GM18508 (cell line): ENCODE data around the gene TMEM119.

ENCODE experiments used
- ATAC-seq: cut with Tn5 transposase; IDR thresholded peaks from one replicate; pipeline ENCODE4 v1.9.1; 2021; ENCODE audit warnings: moderate number of reproducible peaks; ENCODE audit not compliant: insufficient read depth, unreplicated experiment

Gene TMEM119

DNA sequence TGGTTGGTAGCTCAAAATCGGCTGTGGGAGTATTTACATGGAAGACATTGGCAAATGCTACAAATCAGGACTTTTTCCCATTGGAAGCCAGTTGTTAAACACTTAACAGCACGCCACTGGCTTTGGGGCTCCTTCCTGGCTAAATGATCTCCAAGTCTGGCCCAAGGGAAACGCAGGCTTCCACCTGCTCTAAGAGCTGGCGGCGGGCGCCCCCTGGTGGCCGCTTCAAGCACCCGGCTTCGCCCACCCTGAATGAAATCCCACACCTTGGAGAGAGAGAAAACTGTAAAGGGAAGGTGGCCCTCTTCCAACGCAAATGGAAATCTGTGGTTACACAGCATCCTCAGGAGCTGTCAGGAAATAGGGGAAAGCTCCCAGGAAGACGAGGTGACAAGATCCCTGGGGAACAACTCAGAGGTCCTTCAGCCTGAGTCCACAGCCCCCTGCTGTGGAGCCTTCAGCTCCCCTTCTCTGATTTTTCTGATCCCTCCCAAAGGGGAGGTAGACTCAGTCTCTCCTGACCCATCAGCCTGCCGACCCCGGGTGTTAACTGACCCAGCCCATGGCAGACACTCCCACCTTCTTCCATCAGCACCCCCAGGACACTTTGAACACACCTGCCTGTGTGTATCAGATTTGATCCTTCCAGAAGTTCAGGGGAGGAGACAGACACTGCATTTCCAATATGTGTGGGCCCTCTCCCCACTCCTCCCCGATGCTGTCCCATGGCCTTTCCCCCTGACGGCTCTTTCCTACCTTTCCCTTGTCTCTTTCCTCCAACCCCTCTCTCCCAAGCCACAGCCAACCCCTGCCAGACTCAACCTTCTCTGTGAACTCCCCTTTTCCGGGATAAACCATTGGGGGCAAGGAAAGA, 20.4 kb upstream of the TMEM119 start:
- no peak for ATAC-seq

DNA sequence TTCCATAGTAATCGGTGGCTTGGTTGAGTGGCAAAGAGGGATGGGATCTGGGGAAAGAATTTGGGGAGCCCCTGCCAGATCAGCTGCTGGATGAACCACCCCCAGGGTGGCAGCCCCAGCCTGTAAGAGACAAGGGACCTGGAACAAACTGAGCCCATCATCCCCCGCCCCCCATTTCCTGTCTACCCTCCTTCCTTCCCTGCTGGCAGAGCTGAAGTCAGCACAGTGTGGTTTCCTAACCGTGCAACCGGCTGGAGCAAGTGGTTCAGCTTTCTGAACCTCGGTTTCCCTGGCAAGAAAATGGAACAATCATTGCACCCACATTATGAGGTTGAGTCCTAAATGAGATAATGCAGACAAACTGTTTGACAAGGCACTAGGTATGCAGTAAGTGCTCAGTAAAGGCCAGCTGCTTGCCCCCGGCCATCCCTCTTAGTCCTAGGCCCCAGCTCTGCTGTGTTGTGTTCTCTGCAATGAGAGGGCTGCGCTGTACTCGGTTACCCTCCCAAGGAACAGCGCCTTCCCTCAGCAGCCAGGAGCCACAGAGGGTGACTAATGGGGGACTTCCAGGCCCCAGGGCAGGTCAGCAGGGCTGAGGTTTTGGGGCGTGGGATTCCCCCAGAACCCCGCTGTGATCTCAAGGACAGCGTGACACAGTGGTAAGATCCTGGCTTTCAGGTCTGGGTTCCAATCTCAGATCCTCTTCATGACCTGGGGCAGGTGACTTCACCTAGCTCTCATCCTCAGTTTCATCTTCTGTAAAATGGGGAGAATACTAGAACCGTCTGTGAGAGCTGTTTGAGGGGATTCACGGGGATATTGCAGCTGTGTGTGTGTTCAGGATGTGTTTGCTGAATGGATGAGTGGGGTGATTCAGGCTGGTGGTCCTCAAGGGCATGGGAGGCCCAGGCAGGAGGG, 19.3 kb upstream of the TMEM119 start:
- ATAC-seq, result peak; percentile 61

DNA sequence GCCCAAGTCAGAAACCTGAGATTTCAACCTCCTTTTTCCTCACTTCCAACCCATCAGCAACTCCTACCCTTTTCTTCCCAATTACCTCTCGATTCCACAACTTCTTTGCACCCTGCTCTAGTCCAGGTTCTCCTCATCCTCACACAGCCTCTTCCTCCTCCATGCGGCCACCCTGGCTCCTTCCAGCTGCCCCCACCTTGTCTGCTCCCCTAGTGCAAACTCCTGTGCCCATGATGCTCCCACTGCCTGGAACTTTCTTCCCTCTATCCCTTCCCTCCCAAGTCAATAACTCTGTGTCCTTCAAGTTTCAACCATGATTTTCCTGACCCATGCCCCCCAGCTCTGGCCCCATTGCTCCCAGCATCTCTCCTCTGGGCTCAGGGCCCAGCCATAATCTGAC, 18.5 kb upstream of the TMEM119 start:
- ATAC-seq, result no peak

DNA sequence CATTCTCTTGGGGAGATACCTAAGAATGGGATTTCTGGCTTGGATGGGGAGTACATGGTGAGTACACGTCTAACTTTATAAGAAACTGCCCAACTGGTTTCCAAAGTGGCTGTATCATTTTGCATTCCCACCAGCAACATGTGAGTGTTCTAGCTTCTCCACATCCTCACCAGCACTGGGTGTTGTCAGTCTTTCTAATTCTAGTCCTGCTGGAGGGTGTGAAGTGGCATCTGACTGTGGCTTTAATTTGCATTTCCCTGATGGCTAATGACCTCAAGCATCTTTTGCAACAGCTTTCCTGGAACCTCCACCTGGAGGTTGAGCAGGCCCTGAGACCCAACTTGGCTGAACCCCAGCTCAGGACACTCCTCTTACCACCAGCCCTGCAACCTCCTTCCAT, 18.0 kb upstream of the TMEM119 start:
- ATAC-seq, result no peak

DNA sequence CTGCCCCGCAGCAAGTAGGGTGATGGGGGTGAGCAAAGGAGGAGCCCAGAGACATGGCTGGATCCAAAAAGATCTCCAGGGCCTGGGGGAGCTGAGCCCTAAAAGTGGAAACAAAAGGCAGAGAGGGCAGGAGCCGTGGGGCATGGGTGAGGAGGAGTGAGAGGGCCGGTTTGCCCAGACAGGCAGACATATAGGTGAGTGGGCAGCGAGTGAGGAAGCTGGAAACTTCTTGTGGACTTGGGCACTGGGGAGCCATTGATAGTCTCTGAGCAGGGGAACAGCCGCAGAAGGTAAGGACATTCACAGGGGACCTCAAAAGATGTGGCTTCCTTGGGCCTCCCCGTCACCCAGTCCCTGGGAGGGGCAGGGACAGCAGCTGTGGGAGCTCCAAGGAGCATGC, 16.8 kb upstream of the TMEM119 start:
- ATAC-seq, result no peak

DNA sequence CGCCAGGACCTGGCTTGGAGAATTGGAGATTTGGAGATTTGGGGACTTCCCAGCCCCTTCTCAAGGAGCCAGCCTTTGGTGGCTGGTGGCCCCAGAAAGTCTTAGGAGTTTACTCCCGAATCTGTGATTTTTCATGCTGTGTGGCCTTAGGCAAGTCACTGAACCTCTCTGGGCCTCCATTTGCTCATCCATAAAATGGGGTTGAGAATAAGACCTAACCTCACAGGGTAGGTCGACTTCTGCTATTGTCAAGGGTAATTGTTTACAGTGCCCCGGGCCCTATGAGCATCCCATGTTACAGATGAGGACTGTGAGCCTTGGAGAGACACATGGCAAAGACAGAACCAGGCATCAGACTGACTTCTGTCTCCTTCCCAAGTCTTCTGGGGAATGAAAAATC, 16.2 kb upstream of the TMEM119 start:
- ATAC-seq, result no peak

DNA sequence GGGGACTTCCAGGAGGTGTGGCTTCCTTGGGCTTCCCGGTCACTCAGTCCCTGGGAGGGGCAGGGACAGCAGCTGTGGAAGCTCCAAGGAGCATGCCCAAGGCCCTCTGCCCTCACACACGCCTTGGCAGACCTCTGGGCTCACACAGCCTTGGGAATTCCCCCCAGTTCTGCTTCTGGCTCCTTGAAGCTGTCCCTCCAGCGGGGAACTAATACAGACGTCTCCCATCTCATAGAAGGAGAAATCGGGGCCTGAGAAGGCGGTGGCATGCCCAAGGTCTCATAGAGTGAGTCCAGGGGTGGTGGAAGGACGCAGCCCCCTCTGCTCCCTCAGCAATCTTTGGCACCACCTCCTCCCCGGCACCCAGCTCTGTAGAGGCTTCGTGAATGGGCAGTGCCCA, 15.7 kb upstream of the TMEM119 start:
- no peak for ATAC-seq

DNA sequence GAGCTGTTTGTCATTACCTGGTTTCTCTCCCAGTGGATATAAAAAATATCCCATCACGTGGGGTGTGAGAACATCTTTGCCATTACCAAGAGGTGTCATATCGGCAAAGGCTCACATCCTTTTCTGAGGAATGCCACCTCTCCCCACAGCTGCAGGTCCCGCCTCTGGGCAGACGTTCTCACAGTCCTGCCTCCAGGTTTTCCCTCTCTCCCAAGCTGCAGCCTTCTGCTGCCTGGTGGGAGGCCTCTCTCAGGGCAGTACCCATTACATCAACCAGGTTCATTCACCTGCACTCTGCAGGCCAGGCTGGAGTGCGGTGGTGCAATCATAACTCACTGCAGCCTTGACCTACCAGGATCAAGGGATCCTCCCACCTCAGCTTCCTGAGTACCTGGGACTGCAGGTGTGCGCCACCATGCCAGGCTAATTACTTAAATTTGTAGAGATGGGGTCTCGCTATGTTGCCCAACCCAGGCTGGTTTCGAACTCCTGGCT, 15.0 kb upstream of the TMEM119 start:
- no peak for ATAC-seq

DNA sequence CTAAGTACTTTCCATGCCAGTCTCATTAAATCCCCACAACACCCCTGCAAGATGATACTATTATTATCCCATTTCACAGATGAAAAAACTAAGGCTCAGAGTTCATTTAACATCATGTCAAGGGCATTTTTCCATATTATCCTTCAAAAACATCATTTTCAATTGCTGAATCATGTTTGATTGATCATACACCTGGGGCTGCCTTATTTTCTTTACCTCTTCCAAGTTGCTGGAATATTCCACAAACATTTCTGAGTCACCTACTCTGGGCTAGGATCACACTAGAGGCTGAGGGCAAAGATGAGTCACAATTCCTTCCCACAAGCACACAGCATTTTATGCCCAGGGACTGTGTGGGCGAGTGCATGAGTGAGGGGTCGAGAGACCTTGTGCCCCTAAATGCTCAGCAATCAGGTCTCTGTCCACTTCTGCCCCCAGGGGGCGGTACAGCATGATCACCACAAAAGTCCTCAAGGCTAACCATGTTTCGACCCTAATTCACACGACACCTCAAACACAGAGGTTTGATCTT, 14.1 kb upstream of the TMEM119 start:
- ATAC-seq, result no peak

DNA sequence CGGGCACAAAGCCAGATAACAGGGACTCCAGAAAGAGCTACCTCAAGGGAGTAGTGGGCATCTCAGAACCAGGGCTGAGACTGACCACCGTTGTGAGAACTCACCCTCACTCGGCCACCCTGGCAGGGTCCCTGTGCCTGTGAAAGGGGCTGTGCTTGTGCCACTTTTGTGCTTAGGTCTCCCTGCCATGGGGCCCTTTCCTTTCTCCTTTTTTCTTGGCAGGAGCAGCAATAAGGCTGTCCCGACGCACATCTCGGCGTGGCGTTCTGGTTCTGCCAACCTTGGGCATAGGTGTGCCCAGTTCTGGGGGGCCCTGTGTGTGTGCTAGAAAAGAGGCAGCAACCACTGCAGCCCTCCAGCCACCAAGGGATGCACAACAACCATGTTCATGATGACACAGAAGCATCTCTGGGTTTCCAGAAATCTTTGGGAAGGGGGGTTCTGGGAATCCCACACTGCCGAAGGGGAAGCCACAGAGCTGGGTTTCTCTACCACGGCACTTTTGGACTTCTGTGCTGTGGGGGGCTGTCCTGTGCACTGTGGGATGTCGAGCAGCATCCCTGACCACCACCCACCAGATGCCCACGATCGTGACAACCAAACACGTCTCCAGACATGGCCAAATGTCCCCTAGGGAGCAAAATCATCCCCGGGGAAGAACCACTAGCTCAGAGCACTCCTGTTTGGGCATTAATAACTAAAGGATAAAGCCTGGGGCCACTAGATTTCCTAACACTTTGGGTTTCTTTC, 13.1 kb upstream of the TMEM119 start:
- ATAC-seq, result no peak

DNA sequence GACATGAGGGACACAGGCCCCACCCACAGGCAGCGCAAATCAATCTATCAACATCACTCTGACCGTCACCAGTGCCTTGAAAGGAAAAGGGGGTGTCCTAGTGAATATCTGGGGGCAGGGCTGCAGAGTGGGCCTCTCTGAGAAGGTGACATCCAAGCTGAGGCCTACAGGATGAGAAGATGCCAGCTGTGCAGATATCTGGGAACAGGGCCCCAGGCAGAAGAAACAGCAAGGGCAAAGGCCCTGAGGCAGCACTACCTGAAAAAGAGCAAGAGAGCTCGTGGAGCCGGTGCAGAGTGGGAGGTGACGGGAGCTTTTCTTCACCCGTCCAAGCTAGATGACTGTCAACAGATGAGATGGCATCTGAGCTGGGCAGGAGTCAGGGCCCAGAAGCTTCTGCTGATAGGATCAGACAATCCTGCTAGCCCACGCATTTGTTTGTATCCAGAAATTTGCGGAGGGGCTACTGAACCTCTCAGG, 12.5 kb upstream of the TMEM119 start:
- no peak for ATAC-seq

DNA sequence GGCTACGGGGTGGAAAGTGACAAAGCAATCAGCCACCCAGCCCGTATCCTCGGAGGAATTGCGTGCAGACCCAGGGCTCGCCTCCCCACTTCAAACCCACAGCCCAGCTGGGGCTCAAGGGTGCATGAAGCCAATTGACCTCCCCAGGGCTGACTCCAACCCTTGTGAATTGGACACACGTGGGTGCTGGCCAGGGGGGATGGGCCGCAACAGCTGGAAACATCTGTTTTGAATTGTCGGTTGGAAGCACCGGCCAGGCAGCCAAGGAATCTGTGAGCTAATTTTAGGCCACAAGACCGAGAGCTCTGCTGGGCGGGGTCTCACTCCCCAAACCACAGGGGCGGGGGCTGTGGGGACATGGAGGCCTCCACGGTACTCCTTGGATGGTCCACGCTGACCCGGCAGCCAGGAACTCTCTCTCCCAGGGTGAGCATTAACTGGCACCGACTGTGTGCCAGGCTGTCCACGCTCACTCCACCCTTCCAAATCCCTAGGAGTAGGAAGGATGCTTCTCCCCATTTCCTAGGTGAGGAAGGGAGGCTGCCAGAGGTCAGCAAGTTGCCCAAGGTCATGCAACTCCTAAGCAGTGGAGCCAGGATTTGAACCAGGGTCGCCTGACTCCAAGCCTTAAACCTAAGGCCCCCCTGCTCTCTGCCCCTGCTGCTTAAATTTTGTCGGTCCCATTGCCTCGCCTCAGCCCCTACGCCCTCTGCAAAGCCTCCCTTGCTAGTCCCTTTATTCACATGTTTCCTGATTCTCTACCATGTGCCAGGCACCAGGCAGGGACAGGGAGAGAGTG, 11.9 kb upstream of the TMEM119 start:
- no peak for ATAC-seq

DNA sequence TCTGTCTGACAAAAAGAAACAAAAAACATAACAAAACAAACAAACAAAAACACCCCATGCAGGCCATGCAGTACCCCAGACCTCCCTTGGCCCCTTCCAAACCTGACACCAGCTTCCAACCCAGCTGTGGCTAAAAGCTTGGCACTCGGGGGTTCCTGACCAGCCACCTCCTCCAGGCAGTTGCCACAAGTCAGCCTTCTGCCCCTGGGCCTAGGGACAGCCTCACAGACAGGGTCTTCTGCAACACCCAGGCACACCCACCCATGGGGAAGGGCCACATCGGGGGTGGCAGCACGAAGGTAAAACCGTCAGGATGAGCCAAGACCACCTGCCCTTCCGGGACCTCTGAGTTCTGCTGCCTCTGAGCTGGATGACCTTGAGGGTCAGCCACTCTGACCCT, 10.7 kb upstream of the TMEM119 start:
- no peak for ATAC-seq

DNA sequence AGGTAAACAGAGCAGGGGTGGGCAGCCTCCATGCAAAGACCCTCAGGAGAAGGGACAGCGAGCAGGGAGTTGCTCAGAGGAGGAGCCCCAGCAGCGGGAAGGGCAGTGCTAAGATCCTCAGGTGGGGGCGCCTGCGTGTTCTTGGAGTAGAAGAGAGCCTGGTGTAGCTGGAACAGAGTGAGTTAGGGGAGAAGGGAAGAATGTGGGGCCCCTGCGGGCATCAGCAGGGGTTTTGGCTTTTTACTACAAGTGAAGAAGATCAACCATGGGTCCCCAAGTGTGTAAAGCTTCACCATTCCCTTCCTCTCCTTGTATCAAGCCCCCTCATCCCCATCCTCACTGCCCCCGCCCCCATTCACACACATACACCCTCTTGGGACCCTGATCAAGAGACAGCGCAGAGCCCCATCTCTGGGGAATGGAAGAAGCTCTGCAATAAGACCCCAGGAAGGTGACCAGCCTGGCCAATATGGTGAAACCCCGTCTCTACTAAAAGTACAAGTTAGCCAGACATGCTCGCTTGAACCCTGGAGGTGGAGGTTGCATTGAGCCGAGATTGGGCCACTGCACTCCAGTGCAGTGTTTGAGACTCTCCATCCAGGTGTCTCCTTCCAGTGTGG, 10.2 kb upstream of the TMEM119 start:
- ATAC-seq, result no peak

DNA sequence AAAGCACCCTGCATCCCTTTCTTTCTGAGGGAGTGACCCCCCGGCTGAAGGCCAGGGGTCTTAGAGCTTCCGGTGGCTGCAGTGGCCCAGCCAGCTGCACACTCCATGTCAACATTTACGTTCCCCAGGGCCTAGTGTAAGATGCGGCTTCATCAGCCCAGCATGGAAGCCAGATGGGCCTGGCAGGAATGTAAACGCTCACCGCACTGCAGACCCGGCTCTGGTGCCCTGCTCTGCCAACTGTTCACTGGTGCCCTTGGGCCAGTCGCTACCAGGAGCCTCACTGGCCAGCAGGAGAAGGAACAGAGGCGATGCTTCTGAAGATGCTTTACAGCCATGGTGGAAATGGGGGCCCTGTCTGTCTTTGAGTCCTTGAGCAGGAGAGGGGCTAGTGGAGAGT, 8.6 kb upstream of the TMEM119 start:
- no peak for ATAC-seq

DNA sequence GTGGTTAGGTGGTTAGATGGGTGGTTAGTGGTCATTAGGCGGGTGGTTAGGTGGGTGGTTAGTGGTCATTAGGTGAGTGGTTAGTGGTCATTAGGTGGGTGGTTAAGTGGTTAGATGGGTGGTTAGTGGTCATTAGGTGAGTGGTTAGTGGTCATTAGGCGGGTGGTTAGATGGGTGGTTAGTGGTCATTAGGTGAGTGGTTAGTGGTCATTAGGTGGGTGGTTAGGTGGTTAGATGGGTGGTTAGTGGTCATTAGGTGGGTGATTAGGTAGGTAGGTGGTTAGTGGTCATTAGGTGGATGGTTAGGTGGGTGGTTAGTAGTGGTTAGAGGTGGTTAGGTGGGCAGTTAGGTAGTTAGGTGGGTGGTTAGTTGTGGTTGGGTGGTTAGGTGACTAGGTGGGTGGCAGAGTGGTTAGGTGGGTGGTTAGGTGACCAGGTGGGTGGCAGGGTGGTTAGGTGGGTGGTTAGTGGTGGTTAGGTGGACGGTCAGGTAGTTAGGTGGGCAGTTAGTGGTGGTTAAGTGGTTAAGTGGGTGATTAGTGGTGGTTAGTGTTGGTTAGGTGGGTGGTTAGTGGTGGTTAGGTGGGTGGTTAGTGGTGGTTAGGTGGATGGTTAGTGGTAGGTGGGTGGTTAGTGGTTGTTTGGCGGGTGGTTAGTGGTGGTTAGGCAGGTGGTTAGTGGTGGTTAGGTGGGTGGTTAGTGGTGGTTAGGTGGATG, 8.0 kb upstream of the TMEM119 start:
- ATAC-seq, result no peak

DNA sequence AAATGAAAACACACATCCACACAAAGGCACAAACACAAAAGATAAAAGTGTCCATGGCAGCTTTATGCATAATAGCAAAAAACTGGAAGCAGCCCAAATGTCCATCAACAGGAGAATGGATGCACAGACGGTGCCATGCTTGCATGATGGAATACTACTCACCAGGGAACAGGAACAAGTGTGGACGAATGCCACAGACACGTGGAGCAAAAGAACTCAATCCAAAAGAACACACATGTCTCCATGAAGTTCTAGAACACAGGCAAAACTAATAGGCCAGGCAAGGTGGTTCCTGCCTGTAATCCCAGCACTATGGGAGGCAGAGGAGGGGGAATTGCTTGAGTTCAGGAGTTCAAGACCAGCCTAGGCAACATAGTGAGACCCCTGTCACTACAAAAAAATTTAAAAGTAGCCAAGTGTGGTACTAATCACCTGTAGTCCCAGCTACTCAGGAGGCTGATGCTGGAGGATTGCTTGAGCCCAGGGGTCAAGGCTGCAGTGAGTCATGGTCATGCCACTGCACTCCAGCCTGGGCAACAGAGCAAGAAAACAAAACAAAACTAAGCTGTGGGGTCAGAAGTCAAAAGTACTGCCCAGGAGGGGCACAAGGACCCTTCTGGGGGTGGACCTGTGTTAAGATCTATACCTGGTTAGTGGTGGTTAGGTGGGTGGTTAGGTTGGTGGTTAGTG, 7.3 kb upstream of the TMEM119 start:
- no peak for ATAC-seq
